ENCODE data around the gene SLC7A11. TPM values are rescaled to one million over a fixed set of nuclear protein-coding genes. Genes with fewer than 3 reads are reported as not detected.
A peak's percentile ranks its signal among the peaks of the same experiment; 100 is the strongest.

The SLC7A11 gene
- total and polyA plus RNA-seq, 2 donors (not counting 1 experiment from before 2014, with no cell fraction given) = 9.6 to 74.8 TPM

GRCh38 chr4:138202686-138203085, 39.5 kb downstream of the SLC7A11 start:
- Histone ChIP-seq H3K36me3 (ENCODE audit: control insufficient read depth, insufficient read depth, low read length) (no peaks in the 10 kb centered on the region), H4K20me1 (ENCODE audit: control insufficient read depth, extremely low read depth, insufficient read depth, low read length) (no peaks in the 10 kb centered on the region), H3K79me2 (ENCODE audit: control insufficient read depth, insufficient read depth, low read length) (no peaks in the 10 kb centered on the region), H3K4me2 (ENCODE audit: extremely low read depth, insufficient read depth, low read length) (no peak overlapping the region), H3K27ac (ENCODE audit: insufficient read depth, low read length) (no peak overlapping the region), H3K4me1 (ENCODE audit: control insufficient read depth, extremely low read depth, insufficient read depth, low read length) (no peaks in the 10 kb centered on the region), H3K27me3 (ENCODE audit: control insufficient read depth, insufficient read depth, low read length) (no peaks in the 10 kb centered on the region), H3K9ac (ENCODE audit: insufficient read depth, low read length) (no peak overlapping the region), H3K4me3 (replicated peaks in 1 of 4; ENCODE audit: control extremely low read depth in 1 of 4, insufficient read depth in 1 of 4, low read depth in 3 of 4, low read length in 4 of 4) (no peak overlapping the region), H3K9me3 (ENCODE audit: control insufficient read depth, insufficient read depth, low read depth, low read length) (no peaks in the 10 kb centered on the region), H2AFZ (ENCODE audit: low read length) (no peak overlapping the region)
- DNase-seq (ENCODE audit: low read depth in 2 of 2) = no peak
- TF ChIP-seq EZH2 (IDR thresholded peaks at IDR 0.05; ENCODE audit: low read length, missing control alignments) (no peak), CTCF (conservative IDR thresholded peaks at IDR 0.05 in 1 of 2, IDR thresholded peaks at IDR 0.05 in 1 of 2; ENCODE audit: low read depth in 1 of 2, low read length in 2 of 2) (no peak)

- Histone ChIP-seq H3K79me2 (ENCODE audit: control insufficient read depth, insufficient read depth, low read length) (no peaks in the 10 kb centered on the region), H3K4me1 (ENCODE audit: control insufficient read depth, extremely low read depth, insufficient read depth, low read length) (no peaks in the 10 kb centered on the region), H4K20me1 (ENCODE audit: control insufficient read depth, extremely low read depth, insufficient read depth, low read length) (no peaks in the 10 kb centered on the region), H3K9me3 (ENCODE audit: control insufficient read depth, insufficient read depth, low read depth, low read length) (no peaks in the 10 kb centered on the region), H2AFZ (ENCODE audit: low read length) (no peak overlapping the region), H3K27me3 (ENCODE audit: control insufficient read depth, insufficient read depth, low read length) (no peaks in the 10 kb centered on the region), H3K27ac (ENCODE audit: insufficient read depth, low read length) (no peak overlapping the region), H3K4me3 (replicated peaks in 1 of 4; ENCODE audit: control extremely low read depth in 1 of 4, insufficient read depth in 1 of 4, low read depth in 3 of 4, low read length in 4 of 4) (no peak overlapping the region), H3K9ac (ENCODE audit: insufficient read depth, low read length) (no peak overlapping the region), H3K4me2 (ENCODE audit: extremely low read depth, insufficient read depth, low read length) (no peak overlapping the region), H3K36me3 (ENCODE audit: control insufficient read depth, insufficient read depth, low read length) (no peaks in the 10 kb centered on the region)
- no peak for TF ChIP-seq CTCF (conservative IDR thresholded peaks at IDR 0.05 in 1 of 2, IDR thresholded peaks at IDR 0.05 in 1 of 2; ENCODE audit: low read depth in 1 of 2, low read length in 2 of 2)
- no peak for TF ChIP-seq EZH2 (IDR thresholded peaks at IDR 0.05; ENCODE audit: low read length, missing control alignments)
- no peak for DNase-seq (ENCODE audit: low read depth in 2 of 2)
These were observed 41.9 kb downstream of the SLC7A11 start for GRCh38 chr4:138200236-138200590.

- H3K79me2 ChIP-seq (ENCODE audit: control insufficient read depth, insufficient read depth, low read length) = no peaks in the 10 kb centered on the region
- H3K9ac ChIP-seq (ENCODE audit: insufficient read depth, low read length) = no peak overlapping the region
- no peak overlapping the region for H3K27ac ChIP-seq (ENCODE audit: insufficient read depth, low read length)
- H4K20me1 ChIP-seq (ENCODE audit: control insufficient read depth, extremely low read depth, insufficient read depth, low read length) = no peaks in the 10 kb centered on the region
- no peak overlapping the region for H2AFZ ChIP-seq (ENCODE audit: low read length)
- H3K4me2 ChIP-seq (ENCODE audit: extremely low read depth, insufficient read depth, low read length) = no peak overlapping the region
- DNase-seq (ENCODE audit: low read depth in 2 of 2) = peak in 1 of 2 donors; percentile 54
- H3K9me3 ChIP-seq (ENCODE audit: control insufficient read depth, insufficient read depth, low read depth, low read length) = no peaks in the 10 kb centered on the region
- H3K4me3 ChIP-seq (replicated peaks in 1 of 4; ENCODE audit: control extremely low read depth in 1 of 4, insufficient read depth in 1 of 4, low read depth in 3 of 4, low read length in 4 of 4) = no peak overlapping the region
- H3K4me1 ChIP-seq (ENCODE audit: control insufficient read depth, extremely low read depth, insufficient read depth, low read length) = no peaks in the 10 kb centered on the region
- H3K36me3 ChIP-seq (ENCODE audit: control insufficient read depth, insufficient read depth, low read length) = no peaks in the 10 kb centered on the region
- no peak for TF ChIP-seq EZH2 (IDR thresholded peaks at IDR 0.05; ENCODE audit: low read length, missing control alignments)
- TF ChIP-seq CTCF (conservative IDR thresholded peaks at IDR 0.05 in 1 of 2, IDR thresholded peaks at IDR 0.05 in 1 of 2; ENCODE audit: low read depth in 1 of 2, low read length in 2 of 2) = no peak
- no peaks in the 10 kb centered on the region for H3K27me3 ChIP-seq (ENCODE audit: control insufficient read depth, insufficient read depth, low read length)
These were observed 42.4 kb downstream of the SLC7A11 start for GRCh38 chr4:138199568-138200235.
